OCI-LY7 (cell line): Measurements from ENCODE around the gene DAB2IP. TPM values are rescaled to one million over a fixed set of nuclear protein-coding genes. Genes with fewer than 3 reads are reported as not detected.

Source experiments
- BruUV-seq: library from RNA; stranded (reverse); fragments of 400-500 nt; replicated peaks from 2 replicates; lab custom pipeline; 2021; lab: Mats Ljungman, UMichigan
- CTCF ChIA-PET: fragments of 300-600 bp; sonication (Branson Sonifier 250); formaldehyde crosslinking; loops from one replicate; lab custom pipeline; 2022; ENCODE audit warnings: antibody characterized with exemption; ENCODE audit not compliant: unreplicated experiment; lab: Charles Lee
- POLR2A ChIA-PET: fragments of 300-600 bp; sonication (Branson Sonifier 250); formaldehyde crosslinking; loops from one replicate; lab custom pipeline; 2022; ENCODE audit warnings: antibody characterized with exemption; lab: Charles Lee
- DNase-seq: peaks from one replicate; pipeline ENCODE4 v3.0.0-alpha.2; 2015; ENCODE audit warnings: low spot score
- H2AFZ ChIP-seq: fragments of 200-600 bp; sonication (generic), shearing (Covaris generic); 2 replicates; pipeline ENCODE4 v1.6.1; 2014; ENCODE audit warnings: mild to moderate bottlenecking, antibody characterized with exemption, low read length, moderate library complexity
- H3K27ac ChIP-seq: fragments of 200-600 bp; sonication (generic); 2 replicates; pipeline ENCODE4 v1.5.1; 2014; ENCODE audit warnings: mixed run types, low read depth, mild to moderate bottlenecking, moderate library complexity, low read length, inconsistent platforms; ENCODE audit not compliant: poor library complexity, severe bottlenecking
- H3K36me3 ChIP-seq: fragments of 200-600 bp; sonication (generic); 2 replicates; pipeline ENCODE4 v1.6.1; 2014; ENCODE audit warnings: mild to moderate bottlenecking, antibody characterized with exemption, low read length, moderate library complexity, mixed read lengths; ENCODE audit not compliant: insufficient read depth
- H3K4me1 ChIP-seq: fragments of 200-600 bp; sonication (generic); 2 replicates; pipeline ENCODE4 v1.5.1; 2014; ENCODE audit warnings: mild to moderate bottlenecking, low read length; ENCODE audit not compliant: insufficient read depth, poor library complexity, severe bottlenecking
- H3K4me2 ChIP-seq: fragments of 200-600 bp; sonication (generic); 2 replicates; pipeline ENCODE4 v1.6.1; 2014; ENCODE audit warnings: mild to moderate bottlenecking, low read length
- H3K4me3 ChIP-seq: fragments of 200-600 bp; sonication (generic); 2 replicates; pipeline ENCODE4 v1.5.1; 2014; ENCODE audit warnings: mild to moderate bottlenecking, low read depth, low read length; ENCODE audit not compliant: poor library complexity, severe bottlenecking
- H3K79me2 ChIP-seq: fragments of 200-600 bp; sonication (generic); 2 replicates; pipeline ENCODE4 v1.6.1; 2016; ENCODE audit warnings: low read depth, mild to moderate bottlenecking, low read length, moderate library complexity, mixed read lengths; ENCODE audit not compliant: insufficient read depth
- H3K9me2 ChIP-seq: fragments of 200-600 bp; sonication (generic); 2 replicates; pipeline ENCODE4 v1.6.1; 2016; ENCODE audit warnings: mild to moderate bottlenecking, low read length, mixed read lengths; ENCODE audit not compliant: insufficient read depth
- H3K9me3 ChIP-seq: fragments of 200-600 bp; sonication (generic); 2 replicates; pipeline ENCODE4 v1.6.1; 2014; ENCODE audit warnings: mild to moderate bottlenecking, mixed run types, low read length, mixed read lengths
- H4K20me1 ChIP-seq: fragments of 200-600 bp; sonication (generic); 2 replicates; pipeline ENCODE4 v1.6.1; 2014; ENCODE audit warnings: mild to moderate bottlenecking, antibody characterized with exemption, low read length, moderate library complexity, mixed read lengths; ENCODE audit not compliant: insufficient read depth
- EZH2phosphoT487 ChIP-seq: fragments of 200-600 bp; sonication (generic); IDR thresholded peaks from 2 replicates; pipeline ENCODE4 v1.6.1; 2018; ENCODE audit warnings: low read depth, borderline replicate concordance, mild to moderate bottlenecking, mixed run types, antibody characterized with exemption, low read length, moderate library complexity, mixed read lengths
- intact Hi-C: fragments of 100-400 bp; cut with micrococcal nuclease; formaldehyde crosslinking; loops from one replicate; pipeline ENCODE4 v1.10.0; 2022; ENCODE audit not compliant: unreplicated experiment
- total RNA-seq, 2 experiments: library from RNA; depleted of rRNA in 1 of 2; stranded (reverse); fragments of >200 nt in 1 of 2; shearing (Covaris generic) in 1 of 2; gene quantifications; 2 replicates each; pipeline ENCODE4 v1.2.3, GENCODE V29; 2014 to 2022
- TF ChIP-seq, protein P1 (sequence below): fragments of 200-600 bp; sonication (generic); conservative IDR thresholded peaks from 2 replicates; pipeline ENCODE4 v1.5.1; 2014; ENCODE audit warnings: mild to moderate bottlenecking, antibody characterized with exemption, low read length, moderate library complexity, mixed read lengths

The DAB2IP gene
- total RNA-seq, 2 experiments from 2014 or later: 3.9 to 11.1 TPM

DNA sequence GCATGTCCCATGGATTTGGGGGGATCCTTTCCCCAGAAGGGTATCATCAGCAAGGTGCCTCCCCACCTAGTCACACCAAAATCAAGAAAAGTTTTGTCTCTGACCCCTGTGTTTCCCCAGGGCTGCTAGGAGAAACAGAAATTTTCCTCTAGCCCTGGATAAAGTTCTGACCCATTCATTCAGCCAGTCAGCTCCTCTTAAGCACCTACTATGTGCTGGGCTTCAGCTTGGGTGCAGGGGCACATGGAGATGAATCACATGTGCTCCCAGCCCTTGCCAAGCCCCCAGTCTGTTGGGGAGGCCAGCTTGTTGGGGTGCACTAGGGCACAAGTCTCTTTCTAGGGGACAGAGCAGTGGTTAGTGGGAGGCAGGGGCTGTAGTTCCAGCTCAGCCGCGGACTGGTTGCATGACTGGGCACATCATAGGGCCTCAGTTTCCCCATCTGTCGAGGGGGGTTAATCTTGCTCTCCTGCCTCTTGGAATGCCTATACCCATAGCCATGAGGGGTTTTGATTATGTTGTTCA lies 3.9 kb downstream of the DAB2IP start:
- Histone ChIP-seq H3K4me3 (no peak overlapping the region), H4K20me1 (no peaks in the 10 kb centered on the region), H3K4me1 (no peaks in the 10 kb centered on the region), H2AFZ (no peak overlapping the region), H3K79me2 (no peaks in the 10 kb centered on the region), H3K36me3 (no peaks in the 10 kb centered on the region), H3K9me3 (no peaks in the 10 kb centered on the region), H3K4me2 (no peak overlapping the region), H3K27ac (no peak overlapping the region), H3K9me2 (no peaks in the 10 kb centered on the region)
- TF ChIP-seq EZH2phosphoT487: no peak
- TF ChIP-seq, protein P1, sequence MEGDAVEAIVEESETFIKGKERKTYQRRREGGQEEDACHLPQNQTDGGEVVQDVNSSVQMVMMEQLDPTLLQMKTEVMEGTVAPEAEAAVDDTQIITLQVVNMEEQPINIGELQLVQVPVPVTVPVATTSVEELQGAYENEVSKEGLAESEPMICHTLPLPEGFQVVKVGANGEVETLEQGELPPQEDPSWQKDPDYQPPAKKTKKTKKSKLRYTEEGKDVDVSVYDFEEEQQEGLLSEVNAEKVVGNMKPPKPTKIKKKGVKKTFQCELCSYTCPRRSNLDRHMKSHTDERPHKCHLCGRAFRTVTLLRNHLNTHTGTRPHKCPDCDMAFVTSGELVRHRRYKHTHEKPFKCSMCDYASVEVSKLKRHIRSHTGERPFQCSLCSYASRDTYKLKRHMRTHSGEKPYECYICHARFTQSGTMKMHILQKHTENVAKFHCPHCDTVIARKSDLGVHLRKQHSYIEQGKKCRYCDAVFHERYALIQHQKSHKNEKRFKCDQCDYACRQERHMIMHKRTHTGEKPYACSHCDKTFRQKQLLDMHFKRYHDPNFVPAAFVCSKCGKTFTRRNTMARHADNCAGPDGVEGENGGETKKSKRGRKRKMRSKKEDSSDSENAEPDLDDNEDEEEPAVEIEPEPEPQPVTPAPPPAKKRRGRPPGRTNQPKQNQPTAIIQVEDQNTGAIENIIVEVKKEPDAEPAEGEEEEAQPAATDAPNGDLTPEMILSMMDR: no peak
- ChIA-PET POLR2A (no interaction called here), CTCF (no interaction called here)
- no TSS peak for BruUV-seq
- no peak for DNase-seq
- intact Hi-C loops: no loop called here

DNA sequence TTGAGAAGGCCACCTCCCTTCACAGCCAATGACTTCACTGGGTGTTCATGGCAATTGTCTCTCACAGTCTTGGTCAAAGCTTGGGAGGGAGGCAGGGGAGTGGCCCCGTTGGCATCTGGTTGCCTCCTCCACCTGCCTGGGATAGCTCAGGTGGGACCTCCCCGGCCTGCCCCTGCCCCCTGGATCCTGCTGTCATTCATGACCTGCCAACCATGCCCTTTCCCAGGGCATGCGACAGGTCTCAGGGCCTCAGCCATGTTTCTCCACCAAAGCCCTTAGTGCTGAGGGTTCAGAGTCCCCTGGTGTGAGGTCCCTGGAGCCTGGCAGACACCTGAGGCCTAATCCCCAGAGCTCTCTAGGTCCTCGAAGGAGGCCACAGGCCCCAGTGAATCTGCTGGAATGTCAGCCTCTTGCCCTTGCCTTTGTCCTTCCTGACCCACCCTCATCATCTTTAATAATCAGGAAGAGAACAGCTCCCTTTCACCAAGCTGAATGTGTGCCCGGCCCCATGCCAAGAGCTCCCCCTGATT lies 5.6 kb downstream of the DAB2IP start:
- TF ChIP-seq, protein P1: no peak
- no peak for TF ChIP-seq EZH2phosphoT487
- Histone ChIP-seq H2AFZ (no peak overlapping the region), H3K9me3 (no peaks in the 10 kb centered on the region), H3K79me2 (no peaks in the 10 kb centered on the region), H4K20me1 (no peaks in the 10 kb centered on the region), H3K27ac (no peak overlapping the region), H3K4me1 (no peaks in the 10 kb centered on the region), H3K36me3 (no peaks in the 10 kb centered on the region), H3K9me2 (no peaks in the 10 kb centered on the region), H3K4me3 (no peak overlapping the region), H3K4me2 (no peak overlapping the region)
- intact Hi-C loops: no loop called here
- no peak for DNase-seq
- no TSS peak for BruUV-seq
- ChIA-PET POLR2A (no interaction called here), CTCF (interaction anchor here (1.1 kb wide), 1 partner anchor 10 kb away, joined by 3 read pairs; no protein-coding TSS in a partner anchor)

DNA sequence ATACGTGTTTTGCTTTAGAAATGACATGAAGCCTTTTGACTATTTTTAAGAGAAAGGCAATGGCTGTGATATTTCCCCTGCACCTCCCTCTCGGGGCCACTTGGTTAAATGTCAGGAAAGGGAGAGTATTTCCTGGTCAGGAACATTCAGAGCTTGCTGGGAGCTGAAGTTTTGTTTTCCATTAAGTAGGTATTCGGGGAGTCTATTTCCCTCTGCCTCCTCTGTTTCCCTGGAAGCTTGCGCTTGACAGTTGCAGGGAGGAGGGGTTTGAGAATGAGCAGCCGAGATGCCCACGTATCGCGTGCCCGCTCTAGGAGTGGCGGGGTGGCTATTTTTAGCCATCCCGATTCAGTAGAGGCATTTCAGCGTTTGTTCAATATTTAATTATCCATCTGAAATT lies 6.7 kb downstream of the DAB2IP start:
- intact Hi-C loops: no loop called here
- H3K4me2 ChIP-seq: no peak overlapping the region
- H3K9me3 ChIP-seq: no peaks in the 10 kb centered on the region
- H3K36me3 ChIP-seq: no peaks in the 10 kb centered on the region
- H3K27ac ChIP-seq: no peak overlapping the region
- no TSS peak for BruUV-seq
- H2AFZ ChIP-seq: no peak overlapping the region
- TF ChIP-seq, protein P1: no peak
- no peak for TF ChIP-seq EZH2phosphoT487
- H4K20me1 ChIP-seq: no peaks in the 10 kb centered on the region
- H3K79me2 ChIP-seq: no peaks in the 10 kb centered on the region
- no peak for DNase-seq
- H3K4me1 ChIP-seq: no peaks in the 10 kb centered on the region
- H3K9me2 ChIP-seq: no peaks in the 10 kb centered on the region
- POLR2A ChIA-PET: interaction anchor here (0.7 kb wide), 1 partner anchor 90 kb away, joined by 3 read pairs; no protein-coding TSS in a partner anchor
- CTCF ChIA-PET: no interaction called here
- no peak overlapping the region for H3K4me3 ChIP-seq
